HG02642 (cell line): ENCODE results near the gene DKK1.
"Not testable (repeated sequence)": the region's sequence is repeated elsewhere in the genome, so short reads cannot be mapped to it uniquely, and the experiment has no call there.

ENCODE experiments used
- ATAC-seq: cut with Tn5 transposase; IDR thresholded peaks from one replicate; pipeline ENCODE4 v1.9.1; 2021; ENCODE audit warnings: mild to moderate bottlenecking; ENCODE audit not compliant: unreplicated experiment, poor library complexity

Gene DKK1

GRCh38 chr10:52365547-52366432, 51.7 kb downstream of the DKK1 start:
- ATAC-seq = not testable (repeated sequence)
